ENCODE measurements around the gene HTR6.
A peak's percentile ranks its signal among the peaks of the same experiment; 100 is the strongest.

HTR6 gene

GRCh38 chr1:19710825-19711611 lies 46.3 kb downstream of the HTR6 start:
- DNase-seq (ENCODE audit: low spot score), result peak; percentile 58
- TF ChIP-seq CTCF (IDR thresholded peaks at IDR 0.05; ENCODE audit: borderline replicate concordance, control extremely low read depth, extremely low read depth, insufficient read depth, missing control alignments), result no peak
- in situ Hi-C loops (cut with MboI; ENCODE audit: low sequenced_read_pairs, unreplicated experiment), result no loop called here

GRCh38 chr1:19712928-19713327 lies 48.3 kb downstream of the HTR6 start:
- no peak for TF ChIP-seq CTCF (IDR thresholded peaks at IDR 0.05; ENCODE audit: borderline replicate concordance, control extremely low read depth, extremely low read depth, insufficient read depth, missing control alignments)
- in situ Hi-C loops (cut with MboI; ENCODE audit: low sequenced_read_pairs, unreplicated experiment), result no loop called here
- DNase-seq (ENCODE audit: low spot score), result no peak

- peak; percentile 84 for DNase-seq (ENCODE audit: low spot score)
- TF ChIP-seq CTCF (IDR thresholded peaks at IDR 0.05; ENCODE audit: borderline replicate concordance, control extremely low read depth, extremely low read depth, insufficient read depth, missing control alignments), result peak; percentile 83
- in situ Hi-C loops (cut with MboI; ENCODE audit: low sequenced_read_pairs, unreplicated experiment), result no loop called here
Measured at GRCh38 chr1:19715334-19716203, 50.9 kb downstream of the HTR6 start.

GRCh38 chr1:19717467-19717866 lies 52.8 kb downstream of the HTR6 start:
- no peak for TF ChIP-seq CTCF (IDR thresholded peaks at IDR 0.05; ENCODE audit: borderline replicate concordance, control extremely low read depth, extremely low read depth, insufficient read depth, missing control alignments)
- in situ Hi-C loops (cut with MboI; ENCODE audit: low sequenced_read_pairs, unreplicated experiment), result no loop called here
- DNase-seq (ENCODE audit: low spot score), result no peak

- in situ Hi-C loops (cut with MboI; ENCODE audit: low sequenced_read_pairs, unreplicated experiment), result no loop called here
- no peak for TF ChIP-seq CTCF (IDR thresholded peaks at IDR 0.05; ENCODE audit: borderline replicate concordance, control extremely low read depth, extremely low read depth, insufficient read depth, missing control alignments)
- DNase-seq (ENCODE audit: low spot score), result no peak
Measured at GRCh38 chr1:19720174-19720573, 55.5 kb downstream of the HTR6 start.

- no peak for DNase-seq (ENCODE audit: low spot score)
- in situ Hi-C loops (cut with MboI; ENCODE audit: low sequenced_read_pairs, unreplicated experiment), result no loop called here
- no peak for TF ChIP-seq CTCF (IDR thresholded peaks at IDR 0.05; ENCODE audit: borderline replicate concordance, control extremely low read depth, extremely low read depth, insufficient read depth, missing control alignments)
Measured at GRCh38 chr1:19720973-19721372, 56.3 kb downstream of the HTR6 start.
